Measurements from ENCODE around the gene FBXO47.
A peak's percentile ranks its signal among the peaks of the same experiment; 100 is the strongest.

The FBXO47 gene

DNA sequence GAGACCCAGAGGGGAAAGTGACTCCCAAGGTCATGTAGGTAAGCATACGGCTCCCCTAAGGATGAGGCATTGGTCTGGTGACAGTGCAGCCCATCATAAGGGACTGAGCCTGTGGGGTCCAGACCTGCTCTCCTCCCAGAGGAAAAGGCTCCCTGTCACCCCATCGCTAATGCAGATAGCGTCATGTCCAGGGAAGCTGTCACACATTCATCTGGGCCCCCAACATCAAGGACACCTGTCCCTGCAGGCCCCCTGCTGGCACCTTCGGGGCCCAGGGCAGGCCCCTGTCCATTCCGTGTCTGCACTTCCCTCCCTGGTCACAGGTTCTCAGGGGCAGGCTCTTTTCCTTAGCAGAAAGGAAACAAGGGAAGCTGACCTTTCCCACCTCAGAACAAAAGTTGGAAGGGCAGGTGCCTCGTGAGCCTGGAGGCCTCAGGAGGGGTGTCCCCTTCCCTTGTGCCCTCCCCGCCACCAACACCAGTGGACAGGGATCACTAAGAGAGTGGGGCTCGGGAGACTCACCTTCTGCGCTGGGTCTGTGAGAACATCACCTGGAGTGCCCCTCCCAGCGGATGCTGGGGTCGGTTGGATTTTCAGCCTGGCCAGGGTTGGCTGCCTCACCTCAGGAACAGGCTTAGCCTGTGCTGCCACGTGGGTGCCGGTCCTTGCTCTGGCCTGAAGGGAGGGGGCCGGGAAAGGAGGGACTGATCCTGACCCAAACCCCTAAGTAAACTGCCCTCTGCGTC, 59.1 kb downstream of the FBXO47 start:
- Histone ChIP-seq H3K9ac (peak overlapping the region; percentile 60), H3K4me1 (peaks cover 47% of the 10 kb centered on the region), H3K36me3 (peaks cover 69% of the 10 kb centered on the region), H3K9me3 (no peaks in the 10 kb centered on the region; the same call in 1 of the 2 replicates), H3K4me3 (no peak overlapping the region), H3K27me3 (no peaks in the 10 kb centered on the region), H3K27ac (peak overlapping the region; percentile 77), H4K20me1 (0 out of 2 replicates have a peak, but pooled peaks cover 5% of the 10 kb centered on the region), H3K4me2 (peak overlapping the region; percentile 68)
- TF ChIP-seq Cebpa-rat (IDR thresholded peaks at IDR 0.05), result no peak

DNA sequence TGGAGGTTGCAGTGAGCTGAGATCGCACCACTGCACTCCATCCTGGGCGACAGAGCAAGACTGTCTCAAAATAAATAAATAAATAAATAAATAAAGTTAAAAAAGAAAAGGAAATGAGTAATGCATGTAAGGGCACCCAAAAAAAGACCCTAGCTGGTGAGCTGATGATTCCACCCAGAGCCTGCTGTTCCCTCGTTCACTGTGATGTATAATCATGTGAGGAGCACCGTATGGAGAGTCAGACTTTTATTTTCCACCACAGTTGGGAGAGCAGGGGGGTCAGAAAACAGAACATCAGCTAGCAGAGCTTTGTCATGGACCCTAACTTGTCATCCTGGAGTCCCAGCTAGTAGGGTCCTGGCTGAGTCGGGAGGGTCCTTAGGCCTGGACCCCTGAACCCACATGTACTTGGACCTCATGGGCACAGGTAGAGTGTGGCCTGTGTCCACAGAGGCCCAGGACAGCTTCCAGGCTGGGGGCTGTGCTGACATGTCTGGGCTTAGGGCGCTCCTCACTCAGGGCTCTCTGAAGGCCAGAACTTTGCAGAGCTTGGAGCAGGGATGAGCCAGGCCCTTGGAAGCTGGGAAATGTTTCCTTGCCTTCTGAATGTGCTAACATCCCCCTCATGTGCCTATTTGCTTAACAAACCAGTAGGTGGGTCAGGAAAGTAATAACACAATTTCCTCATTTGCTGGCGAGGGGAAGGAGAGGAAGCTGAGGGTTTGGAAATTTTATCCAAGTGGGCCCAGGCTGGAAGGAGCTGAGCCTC, 60.6 kb downstream of the FBXO47 start:
- H4K20me1 ChIP-seq, result 0 out of 2 replicates have a peak, but pooled peaks cover 5% of the 10 kb centered on the region
- H3K36me3 ChIP-seq, result peaks cover 69% of the 10 kb centered on the region
- no peak overlapping the region for H3K4me3 ChIP-seq
- H3K27me3 ChIP-seq, result no peaks in the 10 kb centered on the region
- H3K9ac ChIP-seq, result peak overlapping the region; percentile 26; the same call in 1 of the 2 replicates
- peak overlapping the region; percentile 68 for H3K4me2 ChIP-seq
- H3K9me3 ChIP-seq, result no peaks in the 10 kb centered on the region; the same call in 1 of the 2 replicates
- peak overlapping the region; percentile 77 for H3K27ac ChIP-seq
- no peak for TF ChIP-seq Cebpa-rat (IDR thresholded peaks at IDR 0.05)
- H3K4me1 ChIP-seq, result peaks cover 60% of the 10 kb centered on the region

DNA sequence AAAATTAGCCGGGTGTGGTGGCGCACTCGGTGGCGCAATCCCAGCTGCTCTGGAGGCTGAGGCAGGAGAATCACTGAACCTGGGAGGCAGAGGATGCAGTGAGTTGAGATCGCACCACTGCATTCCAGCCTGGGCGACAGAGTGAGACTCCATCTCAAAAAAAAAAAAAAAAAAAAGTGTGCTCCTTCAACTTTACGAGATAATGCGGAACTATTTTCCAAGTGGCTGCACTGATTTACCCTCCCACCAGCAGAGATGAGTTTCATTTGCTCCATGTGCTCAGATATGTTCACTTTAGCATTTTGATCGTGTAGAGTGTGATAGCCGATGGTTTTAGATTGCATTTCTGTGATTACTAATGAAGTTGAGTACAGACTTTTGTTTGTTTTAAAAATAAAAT, 61.8 kb downstream of the FBXO47 start:
- 0 out of 2 replicates have a peak, but pooled peaks cover 5% of the 10 kb centered on the region for H4K20me1 ChIP-seq
- H3K9me3 ChIP-seq, result no peaks in the 10 kb centered on the region; the same call in 1 of the 2 replicates
- H3K9ac ChIP-seq, result no peak overlapping the region
- no peaks in the 10 kb centered on the region for H3K27me3 ChIP-seq
- peaks cover 68% of the 10 kb centered on the region for H3K36me3 ChIP-seq
- TF ChIP-seq Cebpa-rat (IDR thresholded peaks at IDR 0.05), result no peak
- peak overlapping the region; percentile 68 for H3K4me2 ChIP-seq
- no peak overlapping the region for H3K4me3 ChIP-seq
- peaks cover 73% of the 10 kb centered on the region for H3K4me1 ChIP-seq
- 0 out of 2 replicates have a peak overlapping the region, but pooled peaks have one; percentile 77 for H3K27ac ChIP-seq

- Histone ChIP-seq H4K20me1 (0 out of 2 replicates have a peak, but pooled peaks cover 5% of the 10 kb centered on the region), H3K4me3 (no peak overlapping the region), H3K27me3 (no peaks in the 10 kb centered on the region), H3K27ac (no peak overlapping the region), H3K36me3 (peaks cover 63% of the 10 kb centered on the region), H3K4me1 (peaks cover 77% of the 10 kb centered on the region), H3K9me3 (no peaks in the 10 kb centered on the region; the same call in 1 of the 2 replicates), H3K4me2 (no peak overlapping the region), H3K9ac (no peak overlapping the region)
- no peak for TF ChIP-seq Cebpa-rat (IDR thresholded peaks at IDR 0.05)
Measured at GRCh38 chr17:38904892-38905291, 62.3 kb downstream of the FBXO47 start.

DNA sequence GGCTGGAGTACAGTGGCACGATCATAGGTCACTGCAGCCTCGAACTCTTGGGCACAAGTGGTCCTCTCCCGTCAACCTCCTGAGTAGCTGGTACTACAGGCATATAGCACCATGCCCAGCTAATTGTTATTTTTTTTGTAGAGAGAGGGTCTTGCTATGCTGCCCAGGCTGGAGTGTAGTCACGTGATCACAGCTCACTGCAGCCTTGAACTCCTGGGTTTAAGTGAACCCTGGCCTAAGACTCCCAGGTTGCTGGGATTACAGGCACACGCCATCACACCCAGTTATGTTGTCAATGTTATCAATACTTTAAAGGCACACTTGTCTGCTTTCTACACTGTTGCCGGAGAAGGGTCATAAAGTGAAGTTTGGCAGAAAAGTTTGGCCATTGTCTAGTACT, 63.8 kb downstream of the FBXO47 start:
- peaks cover 58% of the 10 kb centered on the region for H3K36me3 ChIP-seq
- H3K4me2 ChIP-seq, result no peak overlapping the region
- no peak overlapping the region for H3K9ac ChIP-seq
- peaks cover 79% of the 10 kb centered on the region for H3K4me1 ChIP-seq
- H3K27ac ChIP-seq, result no peak overlapping the region
- no peak overlapping the region for H3K4me3 ChIP-seq
- no peaks in the 10 kb centered on the region; the same call in 1 of the 2 replicates for H3K9me3 ChIP-seq
- 0 out of 2 replicates have a peak, but pooled peaks cover 5% of the 10 kb centered on the region for H4K20me1 ChIP-seq
- no peak for TF ChIP-seq Cebpa-rat (IDR thresholded peaks at IDR 0.05)
- no peaks in the 10 kb centered on the region for H3K27me3 ChIP-seq

GRCh38 chr17:38900978-38901656, 66.1 kb downstream of the FBXO47 start:
- peak overlapping the region; percentile 71 for H3K27ac ChIP-seq

GRCh38 chr17:38899421-38899820, 67.8 kb downstream of the FBXO47 start:
- Histone ChIP-seq H3K36me3 (peaks cover 67% of the 10 kb centered on the region), H3K27ac (peak overlapping the region; percentile 98), H4K20me1 (no peaks in the 10 kb centered on the region), H3K4me3 (peak overlapping the region; percentile 54), H3K4me1 (peaks cover 74% of the 10 kb centered on the region), H3K4me2 (peak overlapping the region; percentile 97), H3K9me3 (no peaks in the 10 kb centered on the region), H3K9ac (peak overlapping the region; percentile 80), H3K27me3 (no peaks in the 10 kb centered on the region)
- no peak for TF ChIP-seq Cebpa-rat (IDR thresholded peaks at IDR 0.05)

More at GRCh38 chr17:38900978-38901656, 66.1 kb downstream of the FBXO47 start:
- H4K20me1 ChIP-seq, result 0 out of 2 replicates have a peak, but pooled peaks cover 5% of the 10 kb centered on the region
- no peaks in the 10 kb centered on the region for H3K27me3 ChIP-seq
- H3K4me3 ChIP-seq, result 0 out of 2 replicates have a peak overlapping the region, but pooled peaks have one; percentile 22
- H3K9ac ChIP-seq, result peak overlapping the region; percentile 32; the same call in 1 of the 2 replicates
- no peaks in the 10 kb centered on the region; the same call in 1 of the 2 replicates for H3K9me3 ChIP-seq
- TF ChIP-seq Cebpa-rat (IDR thresholded peaks at IDR 0.05), result peak; percentile 91
- peaks cover 79% of the 10 kb centered on the region for H3K4me1 ChIP-seq
- peak overlapping the region; percentile 97 for H3K4me2 ChIP-seq
- H3K36me3 ChIP-seq, result peaks cover 63% of the 10 kb centered on the region

GRCh38 chr17:38898812-38899348, 68.3 kb downstream of the FBXO47 start:
- Histone ChIP-seq H3K4me1 (peaks cover 80% of the 10 kb centered on the region), H3K4me3 (peak overlapping the region; percentile 54), H3K4me2 (peak overlapping the region; percentile 97), H3K27ac (peak overlapping the region; percentile 98), H3K27me3 (no peaks in the 10 kb centered on the region), H4K20me1 (no peaks in the 10 kb centered on the region), H3K9me3 (no peaks in the 10 kb centered on the region), H3K9ac (peak overlapping the region; percentile 80), H3K36me3 (peaks cover 67% of the 10 kb centered on the region)
- no peak for TF ChIP-seq Cebpa-rat (IDR thresholded peaks at IDR 0.05)

GRCh38 chr17:38898291-38898679, 68.9 kb downstream of the FBXO47 start:
- Histone ChIP-seq H3K4me3 (peak overlapping the region; percentile 54), H3K27ac (peak overlapping the region; percentile 98), H3K27me3 (no peaks in the 10 kb centered on the region), H4K20me1 (no peaks in the 10 kb centered on the region), H3K4me1 (peaks cover 86% of the 10 kb centered on the region), H3K9me3 (no peaks in the 10 kb centered on the region), H3K36me3 (peaks cover 64% of the 10 kb centered on the region), H3K9ac (peak overlapping the region; percentile 80), H3K4me2 (peak overlapping the region; percentile 97)
- no peak for TF ChIP-seq Cebpa-rat (IDR thresholded peaks at IDR 0.05)
